Measurements from ENCODE around the gene NLGN2. TPM values are rescaled to one million over a fixed set of nuclear protein-coding genes. Genes with fewer than 3 reads are reported as not detected.

The NLGN2 gene
- total RNA-seq, 1 experiment from 2014 or later = 16.5 TPM

GRCh38 chr17:7413346-7413985 is 5.8 kb downstream of the NLGN2 start:
- DNase-seq (ENCODE audit: low read depth) = peak; percentile 83

- no peak for DNase-seq (ENCODE audit: low read depth)
Observed at GRCh38 chr17:7414837-7415236, 7.2 kb downstream of the NLGN2 start.

- no peak for DNase-seq (ENCODE audit: low read depth)
Observed at GRCh38 chr17:7415784-7416183, 8.1 kb downstream of the NLGN2 start.

- no peak for DNase-seq (ENCODE audit: low read depth)
Observed at GRCh38 chr17:7416323-7416722, 8.7 kb downstream of the NLGN2 start.

- DNase-seq (ENCODE audit: low read depth) = no peak
Observed at GRCh38 chr17:7417056-7417655, 9.5 kb downstream of the NLGN2 start.

GRCh38 chr17:7418472-7419152 is 11.0 kb downstream of the NLGN2 start:
- DNase-seq (ENCODE audit: low read depth) = no peak

- DNase-seq (ENCODE audit: low read depth) = no peak
Observed at GRCh38 chr17:7419819-7420610, 12.4 kb downstream of the NLGN2 start, which contains the start of gene SPEM1. Gene SPEM1 (plus strand): TSS chr17:7420324. CDS start chr17:7420385, 61 bp downstream.

- no peak for DNase-seq (ENCODE audit: low read depth)
Observed at GRCh38 chr17:7421186-7421585, 13.5 kb downstream of the NLGN2 start.

- DNase-seq (ENCODE audit: low read depth) = no peak
Observed at GRCh38 chr17:7423679-7424078, 16.0 kb downstream of the NLGN2 start.

- DNase-seq (ENCODE audit: low read depth) = no peak
Observed at GRCh38 chr17:7425316-7425715, 17.7 kb downstream of the NLGN2 start, which contains the start of gene SPEM2. Gene SPEM2 (plus strand): TSS chr17:7425616. CDS start chr17:7425689, 73 bp downstream.

GRCh38 chr17:7425756-7426155 is 18.1 kb downstream of the NLGN2 start:
- DNase-seq (ENCODE audit: low read depth) = no peak

GRCh38 chr17:7426203-7426863 is 18.7 kb downstream of the NLGN2 start:
- DNase-seq (ENCODE audit: low read depth) = no peak

GRCh38 chr17:7426896-7427489 is 19.3 kb downstream of the NLGN2 start:
- DNase-seq (ENCODE audit: low read depth) = no peak

GRCh38 chr17:7427549-7427948 is 19.9 kb downstream of the NLGN2 start:
- DNase-seq (ENCODE audit: low read depth) = no peak

GRCh38 chr17:7428557-7428956 is 20.9 kb downstream of the NLGN2 start, which contains the start of gene SPEM3:
Gene SPEM3 (plus strand): TSS chr17:7428857. CDS start chr17:7428903, 46 bp downstream.
- DNase-seq (ENCODE audit: low read depth) = no peak

GRCh38 chr17:7429722-7430121 is 22.1 kb downstream of the NLGN2 start:
- DNase-seq (ENCODE audit: low read depth) = no peak

GRCh38 chr17:7431231-7431630 is 23.6 kb downstream of the NLGN2 start:
- no peak for DNase-seq (ENCODE audit: low read depth)

- no peak for DNase-seq (ENCODE audit: low read depth)
Observed at GRCh38 chr17:7432296-7432695, 24.7 kb downstream of the NLGN2 start.

GRCh38 chr17:7435676-7436555 is 28.3 kb downstream of the NLGN2 start:
- peak; percentile 55 for DNase-seq (ENCODE audit: low read depth)

Data from M059J (cell line).